HCT116 (cell line): ENCODE results near the gene TMC3. TPM values are rescaled to one million over a fixed set of nuclear protein-coding genes. Genes with fewer than 3 reads are reported as not detected.

Source experiments
- ATAC-seq: fragments of 200-7000 bp; cut with Tn5 transposase; 2 replicates; pipeline ENCODE4 v1.9.1; 2020; ENCODE audit warnings: mild to moderate bottlenecking, moderate library complexity
- BruUV-seq: library from RNA; stranded (reverse); fragments of 400-500 nt; replicated peaks from 2 replicates; lab custom pipeline; 2021; lab: Mats Ljungman, UMichigan
- CTCF ChIA-PET: fragments of 300-600 bp; sonication (Branson Sonifier 250); formaldehyde crosslinking; loops from one replicate; lab custom pipeline; 2021; ENCODE audit warnings: antibody characterized with exemption; lab: Charles Lee
- POLR2A ChIA-PET: fragments of 300-600, 350-600 bp; sonication (Branson Sonifier 250); formaldehyde crosslinking; loops from one replicate; lab custom pipeline; 2021; ENCODE audit warnings: antibody characterized with exemption; lab: Charles Lee
- RAD21 ChIA-PET, 2 experiments: fragments of 300-600 bp; sonication (Branson Sonifier 250); formaldehyde crosslinking; loops; one replicate each; lab custom pipeline; 2023; ENCODE audit warnings: low total read pairs in 2 of 2; ENCODE audit not compliant: uncharacterized antibody in 2 of 2, unreplicated experiment in 2 of 2, low non-redundant PET in 1 of 2; lab: Charles Lee
- DNase-seq: peaks from one replicate; pipeline ENCODE4 v3.0.0-alpha.2; 2010; ENCODE audit warnings: low read depth, low spot score
- H2AFZ ChIP-seq: fragments of 200-600 bp; shearing (Covaris generic), sonication (generic); 2 replicates; pipeline ENCODE4 v1.6.1; 2017; ENCODE audit warnings: low read depth, mixed run types, mixed read lengths, antibody characterized with exemption, low read length; ENCODE audit not compliant: poor library complexity, severe bottlenecking
- H3K27ac ChIP-seq: 2 replicates; pipeline ENCODE4 v1.5.1; 2012; ENCODE audit warnings: low read depth, low read length
- H3K27me3 ChIP-seq: fragments of 200-600 bp; sonication (generic); 2 replicates; pipeline ENCODE4 v1.6.1; 2016; ENCODE audit warnings: mixed run types, low read length, mixed read lengths; ENCODE audit not compliant: insufficient read depth
- H3K36me3 ChIP-seq, 2 experiments: fragments of 200-500 bp in 1 of 2; fragments of 200-600 bp in 1 of 2; sonication (Bioruptor generic) in 1 of 2; sonication (generic) in 1 of 2; 2 replicates each; pipeline versions ENCODE4 v1.5.1 to v1.6.1; 2014 to 2016; ENCODE audit warnings: low read length in 2 of 2, inconsistent platforms in 1 of 2, mixed read lengths in 1 of 2, mixed run types in 1 of 2; ENCODE audit not compliant: insufficient read depth in 2 of 2, control insufficient read depth in 1 of 2
- H3K4me1 ChIP-seq, 2 experiments: fragments of 200-600 bp in 1 of 2; sonication (generic) in 1 of 2; 2 replicates each; pipeline versions ENCODE4 v1.5.1 to v1.6.1; 2012 to 2017; ENCODE audit warnings: low read length in 2 of 2, inconsistent platforms in 1 of 2, mild to moderate bottlenecking in 1 of 2, mixed read lengths in 1 of 2, mixed run types in 1 of 2, moderate library complexity in 1 of 2; ENCODE audit not compliant: insufficient read depth in 2 of 2, control insufficient read depth in 1 of 2
- H3K4me2 ChIP-seq: fragments of 200-600 bp; sonication (generic); 2 replicates; pipeline ENCODE4 v1.6.1; 2017; ENCODE audit warnings: mixed run types, low read length, mixed read lengths
- H3K4me3 ChIP-seq, 2 experiments: fragments of 200-600 bp in 1 of 2; sonication (generic) in 1 of 2; replicated peaks in 1 of 2; 2 replicates each; pipeline ENCODE4 v1.5.1; 2011 to 2016; ENCODE audit warnings: low read length in 2 of 2, control low read depth in 1 of 2, low read depth in 1 of 2, mild to moderate bottlenecking in 1 of 2, mixed read lengths in 1 of 2, mixed run types in 1 of 2
- H3K79me2 ChIP-seq: fragments of 200-600 bp; sonication (generic); 2 replicates; pipeline ENCODE4 v1.6.1; 2017; ENCODE audit warnings: mild to moderate bottlenecking, mixed run types, low read length, moderate library complexity, mixed read lengths; ENCODE audit not compliant: insufficient read depth
- H3K9ac ChIP-seq: fragments of 200-600 bp; sonication (generic); 2 replicates; pipeline ENCODE4 v1.6.1; 2016; ENCODE audit warnings: low read length, mixed read lengths
- H3K9me2 ChIP-seq: fragments of 200-600 bp; sonication (generic), shearing (Covaris generic); 2 replicates; pipeline ENCODE4 v1.6.1; 2017; ENCODE audit warnings: mixed run types, mild to moderate bottlenecking, moderate library complexity; ENCODE audit not compliant: insufficient read depth
- H3K9me3 ChIP-seq, 2 experiments: fragments of 200-500 bp in 1 of 2; fragments of 200-600 bp in 1 of 2; sonication (Bioruptor generic) in 1 of 2; sonication (generic) in 1 of 2; 2 replicates each; pipeline ENCODE4 v1.6.1; 2014 to 2017; ENCODE audit warnings: low read length in 2 of 2, mixed read lengths in 2 of 2, inconsistent platforms in 1 of 2, low read depth in 1 of 2, mild to moderate bottlenecking in 1 of 2, mixed run types in 1 of 2, moderate library complexity in 1 of 2; ENCODE audit not compliant: control insufficient read depth in 1 of 2, insufficient read depth in 1 of 2
- H4K20me1 ChIP-seq: fragments of 200-600 bp; sonication (generic), shearing (Covaris generic); 2 replicates; pipeline ENCODE4 v1.6.1; 2017; ENCODE audit warnings: mixed run types, mild to moderate bottlenecking, moderate library complexity; ENCODE audit not compliant: insufficient read depth
- CBX3 ChIP-seq: IDR thresholded peaks from 2 replicates; pipeline ENCODE4 v1.6.1; 2012; ENCODE audit warnings: low read depth
- CEBPB ChIP-seq: IDR thresholded peaks from 2 replicates; pipeline ENCODE4 v1.6.1; 2012; ENCODE audit warnings: low read depth
- EGR1 ChIP-seq: IDR thresholded peaks from 2 replicates; pipeline ENCODE4 v1.6.1; 2012; ENCODE audit warnings: low read depth
- EZH2phosphoT487 ChIP-seq: fragments of 200-600 bp; IDR thresholded peaks from 2 replicates; pipeline ENCODE4 v1.6.1; 2018; ENCODE audit warnings: antibody characterized with exemption, borderline replicate concordance
- FOSL1 ChIP-seq: IDR thresholded peaks from 2 replicates; pipeline ENCODE4 v1.6.1; 2012; ENCODE audit warnings: low read depth
- JUND ChIP-seq: IDR thresholded peaks from 2 replicates; pipeline ENCODE4 v1.6.1; 2012
- POLR2AphosphoS5 ChIP-seq: IDR thresholded peaks from 2 replicates; pipeline ENCODE4 v1.6.1; 2011; ENCODE audit warnings: mild to moderate bottlenecking, low read depth, low read length, moderate library complexity
- SRF ChIP-seq: IDR thresholded peaks from 2 replicates; pipeline ENCODE4 v1.6.1; 2012; ENCODE audit warnings: low read depth
- TCF7L2 ChIP-seq: IDR thresholded peaks from 2 replicates; pipeline ENCODE4 v1.7.0; 2011; ENCODE audit warnings: borderline replicate concordance, inconsistent platforms; ENCODE audit not compliant: insufficient read depth, insufficient read length; ENCODE audit errors: extremely low read depth
- YY1 ChIP-seq: IDR thresholded peaks from 2 replicates; pipeline ENCODE4 v1.6.1; 2011; ENCODE audit warnings: low read length, low read depth, moderate library complexity, mild to moderate bottlenecking; ENCODE audit not compliant: insufficient replicate concordance; ENCODE audit errors: extremely low read depth
- ZBTB33 ChIP-seq: IDR thresholded peaks from 2 replicates; pipeline ENCODE4 v1.6.1; 2011; ENCODE audit warnings: mild to moderate bottlenecking, low read length, moderate library complexity; ENCODE audit not compliant: insufficient replicate concordance; ENCODE audit errors: extremely low read depth
- intact Hi-C: fragments of 100-400 bp; cut with micrococcal nuclease; formaldehyde crosslinking; loops from 2 replicates; pipeline ENCODE4 v1.10.0; 2022
- total RNA-seq: library from RNA; stranded (reverse); gene quantifications from one replicate; pipeline ENCODE4 v1.2.1, GENCODE V29; 2021; ENCODE audit not compliant: unreplicated experiment

Gene TMC3
- total RNA-seq, 1 experiment from 2014 or later: not detected

- no peak overlapping the region for H2AFZ ChIP-seq
- CTCF ChIA-PET: no interaction called here
- ATAC-seq: no peak
- H3K9me2 ChIP-seq: no peaks in the 10 kb centered on the region
- H4K20me1 ChIP-seq: no peaks in the 10 kb centered on the region
- no peak overlapping the region for H3K4me3 ChIP-seq
- no peaks in the 10 kb centered on the region for H3K27me3 ChIP-seq
- POLR2A ChIA-PET: no interaction called here
- H3K36me3 ChIP-seq: no peaks in the 10 kb centered on the region
- no peak overlapping the region for H3K27ac ChIP-seq
- no peak for TF ChIP-seq POLR2AphosphoS5
- TF ChIP-seq CBX3: no peak
- TF ChIP-seq EZH2phosphoT487: no peak
- TF ChIP-seq SRF: no peak
- no peak for TF ChIP-seq TCF7L2
- TF ChIP-seq YY1: no peak
- no peak for TF ChIP-seq EGR1
- no peak for TF ChIP-seq CEBPB
- no peak for TF ChIP-seq JUND
- no peak for TF ChIP-seq FOSL1
- TF ChIP-seq ZBTB33: no peak
- no peaks in the 10 kb centered on the region for H3K9me3 ChIP-seq
- no peaks in the 10 kb centered on the region for H3K4me1 ChIP-seq
- H3K4me2 ChIP-seq: no peak overlapping the region
- RAD21 ChIA-PET: no interaction called here
- no peak for DNase-seq
- no peak overlapping the region for H3K9ac ChIP-seq
- BruUV-seq: no TSS peak
- intact Hi-C loops: no loop called here
- no peaks in the 10 kb centered on the region for H3K79me2 ChIP-seq
Measured at GRCh38 chr15:81332326-81332725, 41.7 kb downstream of the TMC3 start.
